GM12873 (cell line): ENCODE measurements around the gene GALNT15.

Experiments used
- TF ChIP-seq, protein P1 (sequence below): IDR thresholded peaks from 2 replicates; pipeline ENCODE4 v1.5.1; 2012; ENCODE audit warnings: low read depth, mild to moderate bottlenecking, moderate library complexity, low read length, control low read depth; ENCODE audit not compliant: insufficient read depth; ENCODE audit errors: missing control alignments

The GALNT15 gene

DNA sequence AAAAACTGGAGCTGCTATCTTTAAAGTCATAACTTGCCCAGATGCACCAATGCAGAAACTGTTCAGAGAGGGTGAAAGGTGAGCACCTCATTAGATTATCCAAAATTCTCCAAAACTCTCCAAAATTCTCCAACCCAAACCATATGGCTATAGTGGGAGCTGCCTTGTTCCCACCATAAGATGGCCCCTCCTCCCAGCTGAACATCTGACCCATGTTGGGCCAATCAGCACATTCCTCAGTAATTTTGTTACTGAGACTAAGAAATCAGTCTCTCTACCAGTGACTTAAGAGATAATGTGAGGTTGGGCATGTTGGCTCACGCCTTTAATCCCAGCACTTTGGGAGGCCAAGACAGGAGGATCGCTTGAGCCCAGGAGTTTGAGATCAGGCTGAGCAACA is 57.5 kb downstream of the GALNT15 start:
- TF ChIP-seq, protein P1, sequence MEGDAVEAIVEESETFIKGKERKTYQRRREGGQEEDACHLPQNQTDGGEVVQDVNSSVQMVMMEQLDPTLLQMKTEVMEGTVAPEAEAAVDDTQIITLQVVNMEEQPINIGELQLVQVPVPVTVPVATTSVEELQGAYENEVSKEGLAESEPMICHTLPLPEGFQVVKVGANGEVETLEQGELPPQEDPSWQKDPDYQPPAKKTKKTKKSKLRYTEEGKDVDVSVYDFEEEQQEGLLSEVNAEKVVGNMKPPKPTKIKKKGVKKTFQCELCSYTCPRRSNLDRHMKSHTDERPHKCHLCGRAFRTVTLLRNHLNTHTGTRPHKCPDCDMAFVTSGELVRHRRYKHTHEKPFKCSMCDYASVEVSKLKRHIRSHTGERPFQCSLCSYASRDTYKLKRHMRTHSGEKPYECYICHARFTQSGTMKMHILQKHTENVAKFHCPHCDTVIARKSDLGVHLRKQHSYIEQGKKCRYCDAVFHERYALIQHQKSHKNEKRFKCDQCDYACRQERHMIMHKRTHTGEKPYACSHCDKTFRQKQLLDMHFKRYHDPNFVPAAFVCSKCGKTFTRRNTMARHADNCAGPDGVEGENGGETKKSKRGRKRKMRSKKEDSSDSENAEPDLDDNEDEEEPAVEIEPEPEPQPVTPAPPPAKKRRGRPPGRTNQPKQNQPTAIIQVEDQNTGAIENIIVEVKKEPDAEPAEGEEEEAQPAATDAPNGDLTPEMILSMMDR, result no peak

DNA sequence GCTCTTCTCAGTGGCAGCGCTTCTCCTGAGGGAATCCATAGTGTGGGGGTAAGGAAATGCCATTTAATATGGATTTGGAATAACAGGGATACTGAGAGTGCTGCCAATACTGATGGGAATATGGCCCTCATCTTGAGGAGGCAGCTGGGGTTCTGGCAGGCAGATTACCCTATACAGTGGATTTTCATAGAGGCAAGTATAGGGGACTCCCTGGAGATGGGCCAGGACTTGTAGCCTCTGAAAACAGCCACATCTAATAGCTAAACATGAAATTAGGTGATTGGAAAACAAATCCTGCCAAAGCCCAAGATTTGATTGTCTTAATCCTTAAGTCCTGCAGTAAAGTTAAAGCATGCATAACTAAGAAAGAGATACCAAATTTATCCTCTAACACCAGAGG is 59.3 kb downstream of the GALNT15 start:
- TF ChIP-seq, protein P1, result no peak

DNA sequence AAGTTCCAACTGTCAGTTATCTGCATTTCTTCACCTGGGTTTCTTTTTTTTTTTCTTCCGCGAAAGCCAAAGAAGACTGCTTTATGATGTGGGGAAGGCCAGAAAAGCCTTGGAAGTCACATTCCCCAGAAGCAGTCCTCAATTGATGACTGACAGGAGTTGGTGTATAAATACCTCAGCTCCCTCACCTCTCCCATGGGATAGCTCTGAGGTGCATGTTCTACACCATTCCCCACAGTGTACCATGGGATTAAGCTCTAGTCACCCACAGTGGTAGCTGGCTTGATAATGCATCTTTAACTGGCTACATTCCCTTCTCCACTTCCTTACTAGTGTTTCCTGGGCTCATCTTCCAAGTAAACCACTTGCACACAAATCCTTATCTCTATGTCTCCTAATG is 59.8 kb downstream of the GALNT15 start:
- TF ChIP-seq, protein P1, result no peak

DNA sequence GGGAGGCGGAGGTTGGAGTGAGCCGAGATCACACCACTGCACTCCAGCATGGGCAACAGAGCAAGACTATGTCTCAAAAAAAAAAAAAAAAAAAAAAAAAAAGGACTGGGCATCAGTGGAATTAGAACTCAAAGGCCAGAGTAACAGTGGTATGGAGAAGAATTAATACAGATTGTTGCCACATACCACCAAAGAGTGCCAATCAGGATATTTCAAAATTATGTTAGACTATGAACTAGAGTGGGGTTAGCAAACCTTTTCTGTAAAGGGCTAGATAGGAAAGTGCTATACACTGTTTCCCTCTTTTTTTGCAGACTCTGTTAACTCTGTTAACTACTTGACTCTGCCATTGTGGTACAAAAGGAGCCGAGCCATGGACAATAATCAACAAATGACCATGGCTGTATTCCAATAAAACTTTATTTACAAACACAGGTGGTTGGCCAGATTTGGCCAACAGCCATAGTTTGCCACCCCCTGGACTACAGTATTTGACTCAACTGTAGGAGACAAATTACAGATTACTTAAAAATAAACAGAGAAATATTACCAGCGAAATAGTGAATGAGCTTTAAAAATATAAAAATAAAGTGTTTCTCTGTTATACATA is 61.7 kb downstream of the GALNT15 start:
- TF ChIP-seq, protein P1, result no peak

GRCh38 chr3:16236856-16237393 is 62.4 kb downstream of the GALNT15 start:
- TF ChIP-seq, protein P1, result no peak

GRCh38 chr3:16239086-16239770 is 64.7 kb downstream of the GALNT15 start:
- TF ChIP-seq, protein P1, result no peak

DNA sequence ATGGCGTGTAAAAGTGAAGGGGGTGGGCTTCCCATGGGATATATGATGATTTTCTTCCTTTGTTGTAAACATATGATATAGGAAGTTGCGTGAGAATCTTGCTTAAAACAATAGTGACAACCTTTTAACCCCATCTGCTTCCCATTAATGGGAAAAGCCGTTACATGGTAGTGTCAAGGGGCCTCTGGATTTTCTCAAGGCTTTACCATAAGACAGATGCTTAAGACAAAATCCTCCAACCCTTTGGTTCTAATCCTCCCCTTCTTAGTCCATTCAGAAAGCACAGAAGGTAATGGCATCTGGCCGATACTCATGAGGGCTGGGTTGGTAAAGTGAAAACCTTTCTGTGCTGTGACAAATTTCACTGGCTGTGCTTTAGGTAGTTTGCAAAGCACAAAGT is 65.3 kb downstream of the GALNT15 start:
- TF ChIP-seq, protein P1, result no peak
